NCI-H2227 treated with DMSO at 0.1 percent for 48 hours (cell line): ENCODE results near the gene EHBP1.
A peak's percentile ranks its signal among the peaks of the same experiment; 100 is the strongest.
"Not testable (repeated sequence)": the region's sequence is repeated elsewhere in the genome, so short reads cannot be mapped to it uniquely, and the experiment has no call there.

Experiments used
- DNase-seq: peaks from one replicate; lab custom pipeline; 2025; lab: John Stamatoyannopoulos, UW

Gene EHBP1

GRCh38 chr2:62736899-62737559 is 31.5 kb downstream of the EHBP1 start:
- DNase-seq, result no peak

DNA sequence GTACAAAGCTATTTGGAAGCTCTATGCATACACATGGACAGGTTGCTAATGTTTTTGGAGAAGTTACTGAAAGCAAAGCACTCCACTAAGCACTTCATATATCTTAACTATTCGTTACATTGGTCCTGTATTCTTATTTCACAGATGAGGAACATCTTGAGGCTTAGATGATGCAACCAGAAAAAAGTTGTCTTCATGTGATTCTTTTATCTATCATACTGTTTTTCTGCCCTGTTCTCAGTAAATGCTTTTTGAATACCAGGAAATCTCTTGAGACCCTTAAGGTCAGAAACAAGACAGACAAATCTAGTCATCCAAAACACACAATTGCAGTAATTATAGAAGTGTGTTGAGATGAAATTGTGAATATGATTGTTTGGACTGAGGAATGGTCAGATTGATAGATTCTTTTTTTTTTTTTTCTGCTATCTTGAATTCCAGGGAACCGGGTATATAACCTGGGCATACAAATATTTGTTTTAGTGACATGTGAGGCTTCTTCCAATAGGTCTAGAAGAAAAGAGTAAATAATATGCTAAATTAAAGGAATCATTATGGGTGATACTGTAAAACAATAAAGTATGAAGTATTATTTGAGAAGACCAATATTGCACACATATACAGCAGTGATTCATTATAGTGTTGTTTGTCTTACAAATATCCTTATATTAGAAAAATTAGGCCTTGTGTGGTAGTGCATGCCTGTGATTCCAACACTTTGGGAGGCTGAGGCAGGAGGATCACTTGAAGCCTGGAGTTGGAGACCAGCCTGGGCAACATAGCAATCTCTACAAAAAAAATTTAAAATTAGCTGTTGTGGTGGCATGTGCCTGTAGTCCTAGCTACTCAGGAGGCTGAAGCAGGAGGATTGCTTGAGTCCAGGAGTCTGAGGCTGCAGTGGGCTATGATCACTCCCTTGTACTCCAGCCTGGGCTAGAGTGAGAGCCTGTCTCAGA is 33.7 kb downstream of the EHBP1 start:
- DNase-seq, result no peak

DNA sequence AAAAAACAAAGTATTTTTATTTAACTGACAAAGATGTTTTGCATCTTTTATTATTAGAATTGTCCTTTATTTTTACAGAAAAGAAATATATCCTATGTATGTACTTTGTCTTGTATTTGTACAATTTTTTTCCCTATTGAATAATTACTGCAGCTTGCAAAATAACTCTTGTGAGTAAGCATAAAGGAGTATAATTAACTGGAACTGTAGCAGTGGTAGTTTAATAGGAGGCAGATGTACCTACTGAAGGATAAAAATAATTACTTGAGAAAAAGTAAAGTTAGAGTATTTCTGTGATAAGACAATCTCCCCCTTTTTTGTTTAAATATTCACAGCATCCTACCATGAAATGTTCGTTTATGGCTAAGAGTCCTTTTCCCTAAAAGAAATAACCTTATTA is 34.7 kb downstream of the EHBP1 start:
- no peak for DNase-seq

GRCh38 chr2:62741127-62741526 is 35.6 kb downstream of the EHBP1 start:
- DNase-seq, result no peak

GRCh38 chr2:62741954-62742722 is 36.6 kb downstream of the EHBP1 start:
- DNase-seq, result no peak

GRCh38 chr2:62743506-62743905 is 38.0 kb downstream of the EHBP1 start:
- DNase-seq, result no peak

DNA sequence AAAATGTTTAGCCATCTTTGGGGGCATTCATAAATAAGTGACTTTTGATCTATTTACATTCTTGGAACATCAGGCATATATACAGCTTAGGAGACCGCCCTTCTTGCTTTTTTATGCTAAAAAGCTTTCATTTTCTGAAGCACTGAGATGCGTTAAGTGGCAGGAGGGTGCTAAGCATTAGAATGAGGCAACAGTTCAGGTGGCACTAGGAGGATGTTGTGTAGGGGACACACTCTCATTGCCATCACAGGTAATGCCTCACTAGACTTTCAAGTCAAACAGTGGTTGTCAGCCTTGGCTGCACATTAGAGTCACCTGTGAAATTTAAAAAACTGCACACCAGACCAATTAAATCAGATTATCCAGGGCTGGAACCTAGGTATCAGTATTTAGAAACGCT is 39.1 kb downstream of the EHBP1 start:
- DNase-seq, result no peak

- no peak for DNase-seq
Measured at GRCh38 chr2:62745891-62746481, 40.5 kb downstream of the EHBP1 start.

DNA sequence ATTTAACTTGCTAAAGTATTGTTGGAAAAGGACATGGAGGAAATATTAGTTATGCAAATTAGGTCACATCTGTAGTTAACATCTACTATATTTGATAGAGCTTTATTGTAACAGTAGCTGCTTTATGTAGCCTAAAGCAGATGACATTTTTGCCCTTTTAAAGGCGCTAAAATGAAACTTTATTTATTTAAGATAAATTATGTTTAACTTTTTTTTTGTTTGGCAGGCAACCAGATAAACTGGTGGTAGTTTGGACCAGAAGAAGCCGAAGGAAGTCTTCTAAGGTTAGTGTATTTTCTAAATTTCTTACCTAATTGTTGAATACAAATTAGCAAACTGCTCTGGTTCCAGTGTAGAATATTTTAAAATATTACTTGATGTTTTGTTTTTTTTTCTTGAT is 41.7 kb downstream of the EHBP1 start:
- no peak for DNase-seq

DNA sequence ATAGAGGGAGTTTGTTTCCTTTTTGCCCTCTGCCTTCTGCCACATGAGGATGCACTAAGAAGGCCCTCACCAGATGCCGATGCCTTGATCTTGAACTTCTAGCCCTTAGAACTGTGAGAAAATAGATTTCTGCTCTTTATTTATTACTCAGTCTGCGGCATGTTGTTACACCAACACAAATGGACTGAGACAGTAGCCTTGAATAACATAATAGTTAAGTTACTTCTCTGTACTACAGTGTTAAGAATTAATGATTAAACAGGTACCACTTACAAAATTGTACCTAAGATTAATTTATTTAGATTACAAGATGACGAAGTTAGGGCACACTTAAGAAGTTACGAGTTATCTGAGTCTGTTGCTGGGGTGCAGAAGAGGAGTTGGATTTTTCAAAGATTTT is 42.4 kb downstream of the EHBP1 start:
- no peak for DNase-seq

DNA sequence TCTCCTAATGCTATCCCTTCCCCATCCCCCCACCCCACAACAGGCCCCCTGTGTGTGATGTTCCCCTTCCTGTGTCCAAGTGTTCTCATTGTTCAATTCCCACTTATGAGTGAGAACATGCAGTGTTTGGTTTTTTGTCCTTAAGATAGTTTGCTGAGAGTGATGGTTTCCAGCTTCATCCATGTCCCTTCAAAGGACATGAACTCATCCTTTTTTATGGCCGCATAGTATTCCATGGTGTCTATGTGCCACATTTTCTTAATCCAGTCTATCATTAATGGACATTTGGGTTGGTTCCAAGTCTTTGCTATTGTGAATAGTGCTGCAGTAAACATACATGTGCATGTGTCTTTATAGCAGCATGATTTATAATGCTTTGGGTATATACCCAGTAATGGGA is 43.6 kb downstream of the EHBP1 start:
- not testable (repeated sequence) for DNase-seq

DNA sequence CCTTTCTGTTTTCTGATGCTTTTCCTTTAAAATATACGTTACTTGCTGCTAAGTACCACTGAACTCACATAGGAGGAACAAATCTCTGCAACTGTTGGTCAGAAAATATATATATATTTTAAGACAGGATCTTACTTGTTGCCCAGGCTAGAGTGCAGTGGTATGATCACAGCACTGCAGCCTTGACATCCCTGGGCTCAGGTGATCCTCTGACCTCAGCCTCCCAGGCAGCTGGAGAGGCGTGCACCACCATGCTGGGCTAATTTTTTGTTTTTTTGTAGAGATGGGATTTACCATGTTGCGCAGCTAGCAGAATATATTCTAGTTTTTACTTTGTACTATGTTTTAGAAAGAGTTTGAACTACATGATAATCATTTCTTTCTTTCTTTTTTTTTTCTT is 51.5 kb downstream of the EHBP1 start:
- no peak for DNase-seq

GRCh38 chr2:62760026-62760425 is 54.5 kb downstream of the EHBP1 start:
- no peak for DNase-seq

DNA sequence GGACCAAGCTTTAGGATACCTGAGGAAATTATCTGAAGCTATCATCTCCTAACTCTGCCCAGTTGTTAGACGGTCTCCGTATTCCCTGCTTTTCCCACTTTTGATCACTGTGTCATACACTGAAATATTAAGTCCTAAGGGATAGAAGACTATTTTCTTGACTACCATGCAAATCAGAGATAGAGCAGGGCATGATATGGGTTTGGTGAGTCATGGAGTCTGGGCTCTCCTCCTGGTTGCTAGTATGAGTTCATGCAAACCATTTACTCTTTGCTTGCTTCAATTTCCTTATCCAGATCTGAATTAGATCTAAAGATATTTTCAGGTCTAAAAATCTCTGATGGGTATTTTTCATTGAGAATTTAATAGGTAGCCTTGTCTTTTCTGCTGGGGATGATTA is 55.0 kb downstream of the EHBP1 start:
- no peak for DNase-seq

DNA sequence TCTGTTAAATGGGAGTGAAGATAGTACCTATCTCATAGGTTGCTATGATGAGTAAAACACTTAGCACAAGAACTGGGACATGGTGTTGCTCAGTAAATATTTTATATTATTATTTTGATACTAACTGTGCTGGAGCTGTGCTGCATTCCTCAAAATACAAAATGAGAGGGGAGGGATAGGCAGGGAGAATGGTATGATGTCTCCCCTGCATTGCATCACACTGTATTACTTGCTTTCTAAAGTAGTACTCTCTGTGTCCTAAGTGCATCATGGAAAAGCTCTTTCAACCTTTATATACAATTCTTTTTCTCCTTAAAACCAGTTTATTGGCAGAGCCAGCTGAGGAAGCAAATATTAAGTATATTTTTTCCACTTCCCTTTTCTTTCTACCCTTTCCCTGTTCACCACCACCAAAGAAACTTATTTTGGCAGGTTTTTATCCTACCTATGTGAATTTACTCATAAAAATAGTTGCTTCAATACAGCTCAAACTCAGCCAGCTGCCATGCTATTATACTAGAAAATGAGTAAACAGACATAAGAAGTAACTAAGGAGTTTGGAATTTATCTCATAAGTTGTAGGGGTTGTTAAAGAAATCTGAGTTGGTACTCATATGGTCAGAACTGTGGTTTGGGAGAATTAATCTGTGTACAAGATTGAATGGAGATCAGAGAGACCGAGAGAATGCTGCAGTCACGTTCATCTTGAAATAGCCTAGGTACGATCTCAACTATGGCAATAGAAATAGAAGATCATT is 60.3 kb downstream of the EHBP1 start:
- no peak for DNase-seq

- no peak for DNase-seq
Measured at GRCh38 chr2:62768615-62769014, 63.1 kb downstream of the EHBP1 start.

GRCh38 chr2:62770629-62771028 is 65.1 kb downstream of the EHBP1 start:
- DNase-seq, result no peak

DNA sequence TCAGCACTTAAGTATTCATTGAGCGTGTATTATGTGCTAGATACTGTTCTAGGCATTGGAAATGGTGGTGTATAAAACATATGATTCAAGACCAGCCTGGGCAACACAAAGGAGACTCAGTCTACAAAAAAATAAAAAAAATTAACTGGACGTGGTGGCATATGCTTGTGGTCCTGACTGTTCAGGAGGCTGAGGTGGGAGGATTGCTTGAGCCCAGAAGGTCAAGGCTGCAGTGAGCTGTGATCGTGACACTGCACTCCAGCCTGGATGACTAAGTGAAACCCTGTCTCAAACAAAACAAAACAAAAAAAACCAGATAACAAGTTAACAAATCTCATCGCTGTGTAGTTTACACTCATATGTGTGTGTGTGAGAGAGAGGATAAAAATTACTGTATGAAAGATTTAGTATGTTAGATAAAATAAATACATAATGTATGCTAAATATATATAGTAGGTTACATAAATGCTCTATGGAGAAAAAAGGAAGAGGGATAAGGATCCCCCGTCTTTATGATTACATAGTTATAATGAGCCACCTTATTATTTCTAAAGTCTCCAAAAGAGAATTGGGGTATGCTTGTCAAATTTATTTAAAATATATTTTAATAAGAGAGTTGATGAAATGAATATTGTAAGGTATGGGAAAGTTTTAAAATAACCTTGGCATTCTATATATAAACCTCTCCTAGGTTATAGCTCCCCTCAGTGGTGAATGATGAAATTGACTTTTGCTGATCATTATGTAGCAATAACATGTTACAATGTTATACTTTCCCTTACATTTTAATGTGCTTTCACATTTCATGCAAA is 69.2 kb downstream of the EHBP1 start:
- DNase-seq, result peak; percentile 45

- DNase-seq, result no peak
Measured at GRCh38 chr2:62775367-62775668, 69.8 kb downstream of the EHBP1 start.

DNA sequence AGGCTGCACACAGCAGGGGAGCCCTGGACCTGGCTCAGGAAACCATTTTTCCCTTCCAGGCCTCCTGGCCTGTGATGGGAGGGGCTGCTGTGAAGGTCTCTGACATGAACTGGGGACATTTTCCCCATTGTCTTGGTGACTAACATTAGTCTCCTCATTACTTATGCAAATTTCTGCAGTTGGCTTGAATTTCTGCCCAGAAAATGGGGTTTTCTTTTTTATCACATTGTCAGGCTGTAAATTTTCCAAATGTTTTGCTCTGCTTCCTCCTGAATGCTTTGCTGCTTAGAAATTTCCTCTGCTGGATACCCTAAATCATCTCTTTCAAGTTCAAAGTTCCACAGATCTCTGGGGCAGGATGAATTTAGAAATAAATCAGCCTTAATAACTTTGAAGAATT is 78.2 kb downstream of the EHBP1 start:
- no peak for DNase-seq

DNA sequence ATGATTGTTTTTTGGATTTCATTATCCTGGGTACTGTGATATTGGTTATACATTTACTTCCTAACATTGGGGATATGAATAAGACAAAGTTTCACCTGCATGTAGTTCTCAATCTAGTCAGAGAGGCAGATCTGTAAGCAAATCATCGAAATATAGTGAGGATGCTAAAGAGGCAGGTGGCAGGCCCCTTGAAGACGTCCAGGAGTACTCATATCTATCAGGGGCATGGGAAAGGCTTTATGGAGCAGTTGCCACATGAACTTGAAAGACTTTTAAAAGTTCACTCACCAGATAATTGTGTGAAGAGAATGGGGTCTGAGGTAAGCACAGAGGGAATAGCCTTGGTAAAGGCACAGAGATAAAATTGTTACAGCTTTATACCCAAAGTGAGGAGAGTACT is 78.8 kb downstream of the EHBP1 start:
- no peak for DNase-seq
